Measurements from ENCODE around the gene SNX33.
"Not testable (repeated sequence)": the region's sequence is repeated elsewhere in the genome, so short reads cannot be mapped to it uniquely, and the experiment has no call there.

Gene SNX33

GRCh38 chr15:75702436-75702835 lies 54.7 kb downstream of the SNX33 start:
- DNase-seq, result no peak

- DNase-seq, result not testable (repeated sequence)
Measured at GRCh38 chr15:75703440-75704262, 55.9 kb downstream of the SNX33 start.

DNA sequence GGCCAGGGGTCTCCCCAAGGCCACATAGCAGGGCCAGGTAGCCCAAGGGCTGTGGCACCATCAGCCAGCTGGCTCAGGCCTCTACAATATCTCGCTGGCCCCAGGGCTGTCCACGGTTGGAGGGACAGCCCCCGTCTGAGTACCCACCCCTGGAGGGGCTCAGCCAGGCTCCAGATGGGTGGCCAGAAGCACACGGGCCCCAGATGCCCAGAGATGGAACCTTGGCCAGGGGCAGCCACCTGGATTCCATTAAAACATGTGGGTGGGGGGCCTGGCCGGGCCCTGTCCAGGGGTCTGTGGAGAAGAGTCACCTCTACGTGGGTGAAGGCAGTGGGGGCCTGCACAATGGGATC lies 56.5 kb downstream of the SNX33 start:
- no peak for DNase-seq

- DNase-seq, result no peak
Measured at GRCh38 chr15:75704618-75705017, 56.9 kb downstream of the SNX33 start.

GRCh38 chr15:75705375-75705774 lies 57.7 kb downstream of the SNX33 start:
- DNase-seq, result not testable (repeated sequence)

DNA sequence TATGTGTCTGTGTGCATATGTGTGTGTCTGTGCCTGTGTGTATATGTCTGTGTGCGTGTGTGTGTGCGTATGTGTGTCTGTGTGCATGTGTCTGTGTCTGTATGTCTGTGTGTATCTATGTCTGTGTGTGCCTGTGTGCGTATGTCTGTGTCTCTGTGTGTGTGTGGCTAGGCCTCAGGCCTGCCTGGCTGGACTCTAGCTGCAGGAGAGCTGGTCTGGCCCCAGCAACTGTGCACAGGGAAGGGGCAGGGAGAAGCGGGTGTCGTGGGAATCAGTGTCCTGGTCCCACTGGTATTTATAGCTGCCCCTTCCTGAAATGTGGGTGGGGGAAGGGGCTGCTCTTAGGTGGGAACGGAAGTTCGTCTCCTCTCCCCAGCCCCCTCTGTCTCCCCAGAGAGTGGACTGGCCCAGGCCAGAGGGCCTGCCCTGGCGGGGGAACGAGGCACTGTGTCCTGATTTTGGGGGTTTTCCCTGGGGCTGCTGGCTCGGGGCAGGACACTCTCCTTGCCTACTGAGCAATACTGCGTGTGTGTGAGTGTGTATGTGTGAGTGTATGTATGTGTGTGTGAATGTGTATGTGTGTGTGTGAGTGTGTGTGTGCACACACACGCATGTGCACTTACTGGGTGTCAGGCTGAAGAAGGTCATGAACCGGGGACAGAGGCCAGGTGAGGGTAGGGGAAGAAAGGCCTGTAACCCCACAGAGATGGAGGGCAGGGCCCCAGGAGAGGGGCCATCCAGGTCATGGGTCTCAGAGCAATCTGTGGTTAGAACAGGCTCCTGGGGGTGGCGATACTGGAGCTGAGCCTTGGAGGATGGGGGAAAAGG lies 58.4 kb downstream of the SNX33 start:
- DNase-seq, result no peak

GRCh38 chr15:75706682-75706954 lies 58.9 kb downstream of the SNX33 start:
- no peak for DNase-seq

GRCh38 chr15:75709458-75709857 lies 61.7 kb downstream of the SNX33 start:
- DNase-seq, result not testable (repeated sequence)

- DNase-seq, result not testable (repeated sequence)
Measured at GRCh38 chr15:75710874-75711273, 63.2 kb downstream of the SNX33 start.

DNA sequence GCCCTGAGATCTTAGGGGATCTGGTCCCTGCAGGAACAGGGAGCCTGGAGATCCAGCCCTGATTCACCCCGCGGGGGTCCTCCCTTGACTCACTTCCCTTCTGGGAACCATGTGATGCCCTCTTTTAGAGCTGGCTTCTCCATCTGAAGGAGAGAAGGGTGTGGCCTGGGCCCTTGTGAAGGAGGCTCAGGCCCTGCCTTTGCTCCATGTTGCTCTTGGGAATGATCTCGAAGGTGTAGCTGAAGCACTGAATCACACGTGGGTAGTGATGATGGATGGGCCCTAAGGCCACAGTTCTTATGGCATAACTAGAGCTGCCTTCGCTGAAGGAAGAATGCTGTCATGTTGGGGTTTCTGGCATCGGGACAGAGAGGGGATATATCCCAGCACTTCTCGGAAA lies 63.8 kb downstream of the SNX33 start:
- not testable (repeated sequence) for DNase-seq

Data from stimulated activated CD4-positive, alpha-beta T cell treated with anti-CD3 and anti-CD28 coated beads, Interleukin-15, amount 100 ng/mL, for 24 hours (primary cell).